IPS-15b (cell line): Measurements from ENCODE around the gene FARP1.

Experiments
- H3K27me3 ChIP-seq: one replicate; pipeline ENCODE4 v1.6.1; 2013; ENCODE audit warnings: low read length; ENCODE audit not compliant: control insufficient read depth, insufficient read depth
- H3K36me3 ChIP-seq: one replicate; pipeline ENCODE4 v1.6.1; 2013; ENCODE audit warnings: low read length; ENCODE audit not compliant: control insufficient read depth, insufficient read depth
- H3K4me1 ChIP-seq: one replicate; pipeline ENCODE4 v1.6.1; 2013; ENCODE audit warnings: mild to moderate bottlenecking, low read length; ENCODE audit not compliant: control insufficient read depth, insufficient read depth
- H3K4me3 ChIP-seq: one replicate; pipeline ENCODE4 v1.5.1; 2013; ENCODE audit warnings: low read depth, low read length
- H3K9ac ChIP-seq: one replicate; pipeline ENCODE4 v1.6.1; 2013; ENCODE audit warnings: low read depth, mild to moderate bottlenecking, low read length
- H3K9me3 ChIP-seq: one replicate; pipeline ENCODE4 v1.6.1; 2013; ENCODE audit warnings: mild to moderate bottlenecking, low read length; ENCODE audit not compliant: control insufficient read depth, insufficient read depth

The FARP1 gene

GRCh38 chr13:98466634-98467236, 323.8 kb downstream of the FARP1 start:
- Histone ChIP-seq H3K9me3 (no peaks in the 10 kb centered on the region), H3K27me3 (no peaks in the 10 kb centered on the region), H3K9ac (no peak overlapping the region), H3K36me3 (peaks cover 23% of the 10 kb centered on the region), H3K4me1 (no peaks in the 10 kb centered on the region), H3K4me3 (no peak overlapping the region)

GRCh38 chr13:98467263-98467985, 324.5 kb downstream of the FARP1 start:
- peaks cover 26% of the 10 kb centered on the region for H3K36me3 ChIP-seq

DNA sequence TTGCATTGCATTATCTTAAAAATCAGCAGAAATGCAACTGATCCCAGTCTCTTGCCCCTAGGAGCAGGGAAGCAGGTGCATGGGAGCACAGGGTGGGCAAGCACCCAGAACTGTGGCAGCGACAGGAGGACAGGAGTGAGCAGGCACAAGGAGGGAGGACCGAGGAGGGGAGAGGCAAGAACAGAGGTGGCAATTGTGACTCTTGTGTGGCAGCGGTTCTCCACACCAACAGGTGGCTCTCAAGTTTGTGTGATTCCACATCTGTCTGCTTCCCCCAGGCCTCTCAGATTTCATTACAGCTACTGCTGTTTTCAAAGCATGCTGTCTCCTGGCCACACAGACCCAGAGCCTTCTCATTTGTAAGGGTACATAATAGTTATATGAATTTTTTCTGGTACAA, 325.5 kb downstream of the FARP1 start:
- Histone ChIP-seq H3K4me1 (no peaks in the 10 kb centered on the region), H3K27me3 (no peaks in the 10 kb centered on the region), H3K4me3 (no peak overlapping the region), H3K9me3 (no peaks in the 10 kb centered on the region), H3K9ac (no peak overlapping the region), H3K36me3 (peaks cover 24% of the 10 kb centered on the region)

More at GRCh38 chr13:98467263-98467985, 324.5 kb downstream of the FARP1 start:
- Histone ChIP-seq H3K4me1 (no peaks in the 10 kb centered on the region), H3K9ac (no peak overlapping the region), H3K4me3 (no peak overlapping the region), H3K9me3 (no peaks in the 10 kb centered on the region), H3K27me3 (no peaks in the 10 kb centered on the region)

DNA sequence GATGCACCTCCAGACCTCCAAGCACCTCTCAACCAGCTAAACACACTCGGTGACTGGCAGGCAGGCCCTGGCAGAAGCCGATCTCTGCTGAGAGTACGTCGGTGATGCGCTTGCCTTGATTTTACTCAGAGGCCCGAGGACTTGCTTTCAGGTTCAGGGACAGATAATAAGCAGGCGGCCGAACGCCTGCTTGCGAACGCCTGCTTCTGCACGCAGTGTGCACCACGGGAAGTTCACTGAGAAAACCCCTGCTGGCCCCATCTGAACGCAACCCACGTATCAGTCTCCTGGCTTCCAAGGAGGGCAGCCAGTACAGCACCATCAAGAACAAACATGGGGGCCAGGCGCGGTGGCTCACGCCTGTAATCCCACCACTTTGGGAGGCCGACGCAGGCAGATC, 326.0 kb downstream of the FARP1 start:
- Histone ChIP-seq H3K4me1 (no peaks in the 10 kb centered on the region), H3K9me3 (no peaks in the 10 kb centered on the region), H3K27me3 (no peaks in the 10 kb centered on the region), H3K9ac (no peak overlapping the region), H3K36me3 (peaks cover 23% of the 10 kb centered on the region), H3K4me3 (no peak overlapping the region)

GRCh38 chr13:98470920-98471319, 328.0 kb downstream of the FARP1 start:
- peaks cover 26% of the 10 kb centered on the region for H3K36me3 ChIP-seq
- no peak overlapping the region for H3K4me3 ChIP-seq
- H3K4me1 ChIP-seq: peaks cover 5% of the 10 kb centered on the region
- H3K9ac ChIP-seq: no peak overlapping the region
- no peaks in the 10 kb centered on the region for H3K9me3 ChIP-seq
- no peaks in the 10 kb centered on the region for H3K27me3 ChIP-seq

DNA sequence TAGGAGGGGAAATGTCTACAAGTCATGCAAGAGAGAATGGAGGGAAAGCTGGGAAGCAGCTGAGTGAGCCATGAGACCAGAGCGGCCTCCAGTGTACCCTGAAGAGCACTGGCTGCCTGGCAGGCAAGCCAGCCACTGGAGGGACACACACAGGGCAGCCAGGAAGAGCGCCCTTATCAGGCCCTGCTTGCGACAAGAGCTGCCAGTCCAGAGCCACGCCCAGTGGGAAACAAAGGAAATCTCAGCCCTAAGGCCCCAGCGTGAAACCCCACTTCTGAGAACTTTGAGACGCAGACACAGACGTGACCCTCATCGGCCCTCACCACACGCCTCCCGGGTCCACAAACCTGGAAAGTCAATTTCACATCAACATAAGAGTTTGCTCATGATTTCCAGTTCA, 329.0 kb downstream of the FARP1 start:
- Histone ChIP-seq H3K27me3 (no peaks in the 10 kb centered on the region), H3K4me1 (peaks cover 14% of the 10 kb centered on the region), H3K9ac (no peak overlapping the region), H3K9me3 (no peaks in the 10 kb centered on the region), H3K36me3 (peaks cover 26% of the 10 kb centered on the region), H3K4me3 (no peak overlapping the region)

GRCh38 chr13:98473135-98473787, 330.4 kb downstream of the FARP1 start:
- Histone ChIP-seq H3K4me1 (peaks cover 15% of the 10 kb centered on the region), H3K9ac (no peak overlapping the region), H3K9me3 (no peaks in the 10 kb centered on the region), H3K4me3 (no peak overlapping the region), H3K27me3 (no peaks in the 10 kb centered on the region), H3K36me3 (peaks cover 26% of the 10 kb centered on the region)

DNA sequence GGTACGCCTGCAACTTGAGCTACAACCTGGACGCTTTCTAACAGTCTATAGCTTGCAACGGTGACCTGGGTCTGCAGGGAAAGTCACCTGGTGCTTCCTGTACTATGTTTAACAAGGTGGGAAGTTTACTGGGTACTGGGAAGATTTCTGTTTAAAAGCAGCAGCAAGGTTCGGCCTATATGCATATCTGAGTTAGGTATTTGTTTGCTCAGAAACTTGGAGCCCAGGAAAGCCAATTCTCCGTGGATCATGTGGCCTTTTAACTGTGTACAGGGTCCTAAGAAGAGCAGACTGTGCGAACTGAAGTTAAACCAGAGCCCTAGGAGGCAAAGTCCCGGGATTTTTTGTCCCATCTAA, 330.9 kb downstream of the FARP1 start:
- Histone ChIP-seq H3K9me3 (no peaks in the 10 kb centered on the region), H3K27me3 (no peaks in the 10 kb centered on the region), H3K36me3 (peaks cover 26% of the 10 kb centered on the region), H3K4me3 (no peak overlapping the region), H3K4me1 (peaks cover 19% of the 10 kb centered on the region), H3K9ac (no peak overlapping the region)

GRCh38 chr13:98474292-98474691, 331.4 kb downstream of the FARP1 start:
- Histone ChIP-seq H3K4me3 (no peak overlapping the region), H3K9ac (no peak overlapping the region), H3K27me3 (no peaks in the 10 kb centered on the region), H3K36me3 (peaks cover 26% of the 10 kb centered on the region), H3K9me3 (no peaks in the 10 kb centered on the region), H3K4me1 (peaks cover 19% of the 10 kb centered on the region)

- Histone ChIP-seq H3K4me1 (peaks cover 21% of the 10 kb centered on the region), H3K4me3 (no peak overlapping the region), H3K36me3 (peaks cover 26% of the 10 kb centered on the region), H3K27me3 (no peaks in the 10 kb centered on the region), H3K9me3 (no peaks in the 10 kb centered on the region), H3K9ac (no peak overlapping the region)
These were observed 331.9 kb downstream of the FARP1 start for GRCh38 chr13:98474761-98475160.

DNA sequence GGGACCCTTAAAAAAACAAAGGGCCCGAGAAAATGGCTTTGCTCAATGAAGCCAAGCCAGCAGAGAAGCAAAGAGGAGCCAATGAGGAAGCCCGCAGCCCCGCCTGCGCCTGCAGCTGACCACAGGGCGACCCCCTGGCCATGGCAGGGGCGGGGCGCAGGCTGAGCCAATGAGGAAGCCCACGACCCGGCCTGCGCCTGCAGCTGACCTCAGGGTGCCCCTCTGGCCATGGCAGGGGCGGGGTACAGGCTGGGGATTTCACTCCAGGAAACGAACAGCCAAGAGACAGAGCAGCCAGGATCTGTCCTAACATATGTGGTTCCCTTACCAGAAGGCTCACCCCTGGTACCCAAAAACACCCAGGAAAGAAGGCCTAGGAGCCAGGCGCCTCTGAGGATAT, 332.6 kb downstream of the FARP1 start:
- H3K9ac ChIP-seq: no peak overlapping the region
- no peak overlapping the region for H3K4me3 ChIP-seq
- no peaks in the 10 kb centered on the region for H3K27me3 ChIP-seq
- peaks cover 21% of the 10 kb centered on the region for H3K4me1 ChIP-seq
- H3K9me3 ChIP-seq: no peaks in the 10 kb centered on the region
- H3K36me3 ChIP-seq: peaks cover 26% of the 10 kb centered on the region

DNA sequence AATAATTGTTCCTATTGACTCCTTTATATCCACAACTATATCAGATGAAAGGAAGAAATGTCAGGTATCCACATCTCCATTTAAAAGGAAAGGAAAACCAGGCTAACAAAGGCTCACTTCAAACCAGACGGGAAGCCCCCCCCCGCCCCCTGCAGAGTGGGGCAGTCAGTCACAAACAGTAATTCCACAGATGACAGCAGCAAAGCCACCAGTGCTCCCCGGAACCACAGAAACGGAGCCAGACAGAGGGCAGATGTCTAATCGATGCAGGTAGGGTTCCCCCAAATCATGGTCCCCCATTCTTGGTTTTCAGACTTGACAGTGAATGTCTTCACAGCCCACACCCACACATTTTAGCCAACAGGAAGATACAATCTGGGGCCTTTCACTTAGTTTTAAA, 333.2 kb downstream of the FARP1 start:
- H3K9me3 ChIP-seq: no peaks in the 10 kb centered on the region
- no peaks in the 10 kb centered on the region for H3K27me3 ChIP-seq
- no peak overlapping the region for H3K9ac ChIP-seq
- H3K4me1 ChIP-seq: peaks cover 21% of the 10 kb centered on the region
- H3K36me3 ChIP-seq: peaks cover 26% of the 10 kb centered on the region
- no peak overlapping the region for H3K4me3 ChIP-seq
